GM18511 (cell line): ENCODE data around the gene ARHGAP42.

Experiments
- ATAC-seq: cut with Tn5 transposase; IDR thresholded peaks from one replicate; pipeline ENCODE4 v1.9.1; 2021; ENCODE audit warnings: mild to moderate bottlenecking, moderate library complexity; ENCODE audit not compliant: unreplicated experiment

Gene ARHGAP42

DNA sequence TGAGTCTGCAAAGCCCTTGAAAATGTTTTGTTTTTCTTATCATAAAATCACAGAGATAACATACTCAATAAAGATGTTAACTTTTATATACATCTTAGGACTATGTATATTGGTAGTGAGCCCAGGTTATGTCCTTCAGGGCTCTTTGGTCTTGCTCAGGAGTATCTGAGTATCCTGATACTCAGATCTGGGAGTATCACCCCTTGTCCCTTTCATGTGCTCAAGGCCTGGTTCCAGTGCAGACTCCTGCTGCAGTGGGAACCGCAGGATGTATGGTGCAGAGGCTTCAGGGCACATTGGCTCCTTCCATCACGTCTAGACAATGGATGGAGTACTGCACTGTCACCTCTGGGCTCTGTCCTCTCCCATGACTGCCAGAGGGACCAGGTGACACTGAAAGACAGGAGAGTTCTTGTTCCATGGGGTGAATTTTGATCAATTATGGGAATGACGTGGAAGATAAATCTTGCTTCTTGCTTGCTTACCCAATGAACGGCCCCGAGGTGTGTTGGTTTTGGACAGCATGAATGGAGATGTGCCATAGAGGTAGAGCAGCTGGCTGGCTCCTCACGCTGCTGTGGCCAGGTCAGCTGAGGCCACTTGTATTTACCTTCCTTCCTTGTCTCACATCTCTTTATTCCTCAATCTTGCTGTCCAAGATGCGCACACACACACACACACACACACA, 215.5 kb downstream of the ARHGAP42 start:
- ATAC-seq, result no peak

DNA sequence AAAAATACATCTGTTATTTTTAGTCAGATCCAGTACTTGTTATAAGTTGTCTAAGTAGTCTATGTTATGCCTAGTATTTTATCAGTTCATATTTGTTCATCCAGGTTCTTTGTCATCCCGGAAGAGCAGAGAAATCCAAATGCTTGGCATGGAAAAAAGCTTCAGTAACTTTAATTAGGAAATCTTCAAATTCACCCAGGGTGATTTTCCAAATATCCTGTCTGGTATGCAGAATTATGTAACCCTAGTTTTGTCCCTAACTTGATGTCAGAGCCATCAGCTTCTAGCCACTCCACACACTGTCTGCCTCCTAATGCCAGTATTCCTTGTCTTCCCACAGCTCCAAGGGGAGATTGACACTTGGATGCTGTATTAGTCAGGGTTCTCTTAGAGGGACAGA, 216.2 kb downstream of the ARHGAP42 start:
- ATAC-seq, result no peak

DNA sequence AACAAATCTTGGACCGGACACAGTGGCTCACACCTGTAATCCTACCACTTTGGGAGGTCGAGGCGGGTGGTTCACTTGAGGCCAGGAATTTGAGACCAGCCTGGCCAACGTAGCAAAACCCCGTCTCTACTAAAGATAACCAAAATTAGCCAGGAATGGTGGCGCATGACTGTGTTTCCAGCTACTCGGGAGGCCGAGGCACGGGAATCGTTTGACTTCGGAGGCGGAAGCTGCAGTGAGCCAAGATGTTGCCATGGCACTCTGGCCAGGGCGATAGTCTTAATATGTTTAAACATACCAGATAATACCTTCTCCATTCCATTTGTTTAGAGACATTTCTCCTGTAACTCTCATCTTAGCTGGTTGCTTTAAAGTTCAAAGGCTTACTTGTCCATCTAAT, 218.6 kb downstream of the ARHGAP42 start:
- no peak for ATAC-seq

DNA sequence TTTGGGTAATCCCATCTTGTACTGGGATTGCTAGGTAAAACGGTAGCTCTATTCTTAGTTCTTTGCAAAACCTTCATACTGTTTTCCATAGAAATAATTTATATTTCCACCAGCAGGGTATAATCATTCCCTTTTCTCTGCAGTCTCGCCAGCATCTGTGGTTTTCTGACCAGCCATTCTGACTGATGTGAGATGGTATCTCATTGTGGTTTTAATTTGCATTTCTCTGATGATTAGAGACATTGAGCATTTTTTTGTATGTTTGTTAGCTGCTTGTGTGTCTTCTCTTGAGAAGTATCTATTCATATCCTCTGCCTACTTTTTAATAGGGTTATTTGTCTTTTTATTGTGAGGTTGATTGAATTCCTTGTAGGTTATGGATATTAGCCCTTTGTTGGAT, 221.7 kb downstream of the ARHGAP42 start:
- peak; percentile 60 for ATAC-seq

DNA sequence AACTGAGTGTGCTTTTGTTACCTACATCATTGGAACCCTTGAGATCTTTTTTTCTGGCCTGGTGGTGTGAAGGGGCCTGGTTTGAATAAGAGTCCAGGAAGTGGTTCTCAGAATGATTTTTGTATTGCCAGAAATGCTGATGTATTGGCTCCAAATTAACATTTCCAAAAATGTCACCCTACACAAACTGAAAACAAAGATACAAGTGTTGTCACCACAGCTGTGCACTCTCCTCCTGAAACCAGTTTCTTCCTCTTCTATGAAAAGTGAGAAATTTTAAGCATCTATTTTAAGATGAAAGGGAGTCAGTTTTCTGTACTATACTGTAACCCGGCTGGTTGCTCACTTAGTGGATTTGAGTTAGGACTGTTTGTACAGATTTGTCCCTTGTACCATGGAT, 223.7 kb downstream of the ARHGAP42 start:
- peak; percentile 93 for ATAC-seq

DNA sequence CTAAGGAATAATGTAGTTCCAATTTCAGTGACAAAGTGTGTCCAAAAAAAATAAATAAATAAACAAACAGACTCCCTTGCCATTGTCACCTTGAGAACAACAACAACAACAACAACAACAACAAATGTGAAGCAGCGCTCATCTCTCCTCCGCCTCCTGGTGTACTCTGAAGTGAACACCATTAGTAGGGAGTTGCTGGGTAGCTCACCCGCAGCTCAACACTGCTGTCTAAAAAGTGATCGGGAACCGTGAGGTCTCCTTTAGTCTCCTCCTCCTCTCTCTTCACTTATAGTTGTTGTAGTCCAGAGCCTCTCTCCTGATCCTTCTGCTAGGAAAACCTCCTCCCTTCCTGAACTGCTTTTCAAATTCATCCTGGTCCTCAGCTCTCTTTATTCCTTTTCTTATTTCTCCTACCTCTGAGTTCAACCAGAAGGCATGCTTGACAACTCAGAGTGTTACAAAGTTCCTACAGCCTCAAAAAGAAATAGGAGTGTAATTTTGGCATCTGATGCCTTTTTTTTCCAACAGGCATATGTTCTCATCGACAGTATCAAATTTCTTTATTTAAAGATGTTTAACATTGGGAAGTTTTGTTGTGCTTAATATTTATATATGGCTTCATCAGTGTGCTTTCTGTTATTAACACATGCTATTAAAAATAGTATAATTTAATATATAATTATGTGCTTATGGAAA, 227.5 kb downstream of the ARHGAP42 start:
- no peak for ATAC-seq

DNA sequence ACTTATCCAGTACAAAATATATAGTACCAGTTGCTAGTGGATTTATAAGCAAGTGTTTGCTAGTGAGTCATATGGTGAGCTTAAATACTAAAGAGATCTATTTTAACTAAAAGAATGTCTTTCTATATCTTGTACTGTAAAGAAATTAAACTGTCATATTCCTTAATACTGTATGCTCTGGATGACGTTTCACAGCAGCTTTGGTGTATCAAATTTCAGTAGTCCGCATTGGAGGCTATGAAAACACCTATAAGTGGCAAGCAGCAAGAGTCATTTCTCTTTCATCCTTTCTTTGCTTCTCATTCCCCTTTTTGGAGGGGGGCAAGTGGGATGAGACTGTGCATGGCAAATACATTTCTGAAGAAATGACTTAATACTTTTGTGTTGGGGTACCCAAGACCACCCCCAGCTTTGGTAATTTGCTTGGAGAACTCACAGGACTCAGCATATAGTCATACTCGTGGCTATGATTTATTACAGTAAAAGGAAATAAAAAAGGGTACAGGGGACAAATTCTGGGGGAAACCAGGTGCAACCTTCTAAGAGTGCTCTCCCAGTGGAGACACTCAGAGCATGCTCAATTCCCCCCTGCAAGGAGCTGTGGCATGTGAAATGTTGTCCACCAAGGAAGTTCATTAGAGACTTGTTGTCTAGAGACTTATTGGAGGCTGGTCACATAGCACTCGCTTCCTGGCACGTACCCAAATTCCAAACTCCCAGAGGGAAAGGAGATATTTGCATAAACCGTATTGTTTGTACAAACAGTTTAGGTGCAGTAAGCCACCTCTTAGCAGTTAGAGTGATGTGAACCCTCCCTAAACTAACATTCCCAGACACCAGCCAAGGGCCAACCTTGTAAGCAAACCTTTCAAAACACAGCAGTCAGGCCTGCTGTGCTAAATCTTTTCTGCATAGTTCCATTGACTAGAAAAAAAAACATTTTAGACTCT, 231.7 kb downstream of the ARHGAP42 start:
- no peak for ATAC-seq

DNA sequence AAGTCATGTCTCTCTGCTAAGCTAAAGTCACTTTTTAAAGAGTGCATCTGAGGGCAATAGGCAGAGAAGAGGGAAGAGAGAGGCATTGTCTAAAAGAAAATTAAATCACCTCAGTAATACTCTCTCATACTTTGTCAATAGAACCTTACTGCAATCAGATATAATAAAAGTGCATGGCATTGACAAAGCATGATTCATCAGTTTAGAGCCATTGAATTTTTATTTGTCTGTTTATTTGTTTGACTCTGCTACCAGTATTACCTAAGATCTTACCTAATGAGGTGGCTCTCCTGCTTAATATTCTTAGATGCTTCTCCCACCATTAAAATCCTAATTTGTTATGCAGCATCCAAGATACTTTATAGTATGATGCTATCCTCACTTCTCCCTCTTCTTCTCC, 233.5 kb downstream of the ARHGAP42 start:
- ATAC-seq, result no peak

DNA sequence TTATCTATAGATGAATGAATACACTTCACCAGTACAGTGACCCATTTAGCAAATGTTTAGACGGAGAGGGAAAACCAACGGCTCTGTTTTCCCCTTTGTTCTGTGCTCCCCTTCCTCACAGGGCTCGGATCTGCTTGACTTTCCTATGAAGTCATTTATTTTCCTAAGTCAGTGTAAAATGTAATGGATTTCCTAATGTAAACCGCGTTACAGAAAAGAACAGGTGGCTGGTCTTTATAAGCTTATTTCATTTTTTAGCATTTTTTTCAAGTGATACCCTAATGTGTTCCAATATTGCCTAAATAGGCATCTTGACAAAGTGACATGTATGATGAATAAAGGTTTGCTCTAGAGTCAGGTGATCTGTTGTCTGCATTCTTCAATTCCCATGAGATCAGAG, 235.0 kb downstream of the ARHGAP42 start:
- no peak for ATAC-seq

DNA sequence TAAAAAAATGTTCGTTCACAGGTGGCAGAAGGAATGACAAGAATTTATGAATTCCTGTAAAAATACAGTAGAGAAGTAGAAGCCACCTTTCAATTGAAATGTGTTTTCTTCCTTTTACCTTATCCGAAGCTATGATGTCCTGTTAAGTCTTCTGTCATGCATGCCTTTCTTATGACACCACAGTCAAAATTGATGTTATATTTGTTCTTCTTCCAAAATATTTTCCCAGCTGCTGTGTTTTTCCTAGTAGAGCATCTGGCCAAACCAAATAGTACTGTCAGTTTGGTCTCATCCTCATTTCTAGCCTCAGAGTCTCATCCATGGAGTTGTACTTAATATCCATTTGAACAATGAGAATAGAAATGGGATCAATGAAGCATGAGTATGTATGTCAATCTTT, 236.5 kb downstream of the ARHGAP42 start:
- no peak for ATAC-seq

DNA sequence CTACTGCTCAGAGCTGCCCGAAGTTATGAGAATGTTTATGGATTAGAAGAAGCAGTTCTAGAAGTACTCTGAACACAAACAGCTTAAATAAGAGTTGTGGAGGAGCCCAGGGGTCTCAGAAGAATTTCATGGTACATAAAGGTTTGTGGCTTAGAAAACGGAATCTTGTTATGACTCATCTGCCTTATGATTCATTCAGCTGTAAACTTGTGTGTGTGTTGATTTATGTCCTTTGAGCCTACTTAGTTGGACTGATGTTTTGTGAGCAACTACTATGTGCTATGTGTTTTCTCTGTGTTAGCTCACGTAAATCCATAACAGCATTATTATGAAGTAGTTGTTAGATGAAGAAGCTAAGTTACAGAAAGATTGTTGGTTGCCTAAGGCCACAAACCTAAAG, 238.8 kb downstream of the ARHGAP42 start:
- peak; percentile 85 for ATAC-seq

DNA sequence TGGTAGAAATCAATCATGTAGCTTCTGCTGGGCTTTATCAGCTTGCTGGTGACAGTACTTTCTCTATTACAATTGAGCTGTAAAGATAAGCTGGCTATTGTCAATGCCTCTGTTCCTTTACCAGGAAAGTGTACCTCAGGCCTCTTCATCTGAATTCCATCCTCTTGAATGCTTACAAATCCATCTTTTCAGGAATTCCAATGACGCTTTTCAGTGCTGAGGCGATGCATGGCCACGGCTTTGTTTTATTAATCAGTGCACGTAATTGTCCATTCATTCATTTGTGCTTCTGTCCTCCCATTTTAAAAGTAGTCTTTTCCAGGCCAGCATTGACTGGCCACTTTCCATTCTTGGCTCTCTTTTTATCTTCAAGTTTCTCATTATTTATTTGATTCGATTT, 240.5 kb downstream of the ARHGAP42 start:
- no peak for ATAC-seq

DNA sequence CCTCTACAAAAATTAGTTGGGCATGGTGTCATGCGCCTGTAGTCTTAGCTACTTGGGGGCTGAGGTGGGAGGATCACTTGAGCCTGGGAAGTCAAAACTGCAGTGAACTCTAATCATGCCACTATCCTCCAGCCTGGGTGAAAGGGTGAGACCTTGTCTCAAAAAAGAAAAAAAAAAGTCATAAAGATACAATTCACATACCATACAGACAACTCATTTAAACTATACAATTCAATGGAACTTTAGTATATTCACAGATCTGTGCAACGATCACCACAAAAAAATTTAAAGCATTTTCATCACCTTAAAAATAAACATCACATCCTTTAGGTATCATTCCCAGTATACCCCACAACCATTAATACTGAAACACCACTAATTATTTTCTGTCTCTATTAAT, 241.3 kb downstream of the ARHGAP42 start:
- no peak for ATAC-seq

DNA sequence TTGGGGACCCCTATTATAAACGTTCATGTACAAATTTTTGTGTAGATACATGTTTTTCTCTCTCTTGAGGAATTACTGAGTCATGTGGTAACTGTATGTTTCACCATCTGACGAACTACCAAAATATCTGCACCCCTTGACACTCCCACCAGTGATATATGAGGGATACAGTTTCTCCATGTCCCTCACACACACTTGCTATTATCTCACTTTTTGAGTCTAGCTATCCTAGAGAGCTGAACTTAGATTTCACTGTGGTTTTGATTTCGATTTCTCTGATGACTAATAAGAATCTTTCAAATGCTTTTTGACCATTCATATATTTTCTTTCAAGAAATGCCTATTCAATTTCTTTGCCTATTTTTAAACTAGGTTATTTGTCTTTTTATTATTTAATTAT, 242.3 kb downstream of the ARHGAP42 start:
- peak; percentile 73 for ATAC-seq

DNA sequence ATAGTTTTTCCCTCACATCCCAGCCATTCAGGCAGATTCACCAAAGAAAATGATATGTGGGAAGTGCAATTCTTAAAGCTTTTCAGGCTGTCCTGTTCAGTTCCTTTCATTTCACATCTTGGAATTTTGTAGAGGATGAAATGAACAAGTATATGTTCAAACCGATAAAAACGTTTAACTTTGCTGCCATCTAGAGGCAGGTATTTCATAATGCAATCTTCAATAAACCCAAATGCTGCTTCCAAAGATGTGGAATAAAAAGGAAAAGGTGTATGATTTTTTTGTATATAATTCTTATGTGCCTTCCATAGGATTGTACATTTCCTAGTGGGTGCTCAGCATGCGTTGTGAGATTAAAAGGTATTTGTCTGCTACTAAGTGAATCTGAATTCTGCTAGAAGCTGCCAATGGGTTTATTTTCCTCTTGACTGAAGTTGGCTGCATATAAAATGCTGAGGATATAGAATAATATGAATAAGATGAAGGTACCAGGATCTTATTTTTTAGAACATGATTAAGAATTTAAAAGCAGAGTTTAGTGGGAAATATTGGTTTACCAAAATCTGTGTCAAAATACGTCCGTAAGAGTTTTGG, 243.2 kb downstream of the ARHGAP42 start:
- ATAC-seq, result no peak

DNA sequence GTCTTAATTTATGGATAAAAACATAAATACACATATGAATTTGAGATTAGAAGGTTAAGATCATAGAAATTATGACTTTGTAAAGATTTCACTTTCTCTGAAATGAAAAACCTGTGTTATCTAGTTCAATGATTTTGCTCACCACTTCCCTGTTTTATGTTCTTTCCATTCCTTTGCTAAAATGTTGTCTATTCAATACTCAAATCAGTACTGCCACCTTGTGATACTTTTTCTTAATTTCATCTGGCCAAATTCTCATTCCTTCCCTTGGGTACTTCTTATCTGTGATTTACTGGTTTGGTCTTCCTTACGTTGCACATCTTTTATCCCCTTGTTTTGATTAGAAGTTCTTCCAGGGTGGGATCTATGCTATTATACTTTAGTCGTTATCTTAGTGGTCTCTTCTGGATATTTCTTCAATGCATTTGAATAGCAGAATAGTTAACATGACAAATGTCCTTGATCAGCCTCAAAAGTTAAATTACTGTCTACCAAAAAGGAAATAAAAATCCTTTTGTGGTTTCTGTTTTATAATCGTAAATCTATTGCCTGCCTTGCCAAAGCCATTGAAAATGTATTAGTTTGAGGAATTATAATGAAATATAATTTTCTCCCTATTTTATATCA, 245.5 kb downstream of the ARHGAP42 start:
- ATAC-seq, result no peak

DNA sequence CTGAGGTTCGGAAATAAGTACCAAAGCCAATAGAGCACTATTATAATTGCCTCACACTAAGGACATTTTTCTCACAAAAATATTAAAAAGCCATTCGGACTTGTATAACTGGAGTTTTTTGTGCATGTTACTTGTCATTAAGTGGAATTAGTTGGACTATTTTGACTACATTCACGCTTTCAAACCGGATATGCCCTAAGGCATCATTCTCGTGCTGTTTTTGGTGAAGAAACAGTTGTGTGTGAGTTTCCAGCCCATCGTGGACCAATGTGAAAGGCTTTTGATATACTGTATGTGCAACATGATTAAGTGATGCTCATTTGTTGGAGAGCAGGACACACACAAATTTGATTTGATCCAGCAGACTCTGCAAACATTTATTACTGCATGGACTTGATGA, 249.7 kb downstream of the ARHGAP42 start:
- ATAC-seq, result no peak

DNA sequence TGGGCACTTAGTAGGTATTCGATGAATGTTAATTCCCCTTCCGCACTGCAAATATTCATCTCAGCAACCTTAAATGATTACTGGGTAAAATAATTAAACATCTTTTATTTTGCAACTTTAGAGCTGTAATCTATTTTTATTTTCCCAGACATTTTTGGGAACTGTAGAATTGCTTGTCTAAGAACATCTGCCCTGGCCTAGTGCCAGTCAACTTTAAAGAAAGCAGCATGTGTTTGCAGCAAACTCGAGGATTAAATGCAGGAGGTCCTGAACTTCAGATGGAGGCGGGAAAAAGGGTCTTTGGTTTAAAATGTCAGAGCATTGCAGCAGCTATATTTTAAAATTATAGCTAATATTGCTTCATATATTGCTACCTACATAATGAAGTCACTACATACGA, 252.5 kb downstream of the ARHGAP42 start:
- ATAC-seq, result no peak

DNA sequence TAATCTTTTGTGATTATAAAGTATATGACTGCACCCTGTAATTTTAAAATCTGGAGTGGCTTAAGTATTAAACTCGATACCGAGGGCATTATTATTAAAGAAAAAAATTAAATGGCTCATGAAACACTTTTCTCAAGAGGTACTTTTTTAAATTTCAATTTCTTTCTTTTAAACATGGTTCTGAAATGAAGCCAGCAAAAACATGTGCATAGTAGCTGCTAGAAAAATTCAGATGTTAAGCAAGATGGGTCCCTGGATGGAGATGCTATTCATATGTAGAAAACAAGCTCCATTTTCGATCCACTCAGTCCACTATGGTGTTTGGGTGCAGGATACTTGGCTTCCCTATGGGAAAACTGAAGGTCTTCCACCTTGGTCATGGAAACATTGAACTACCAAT, 253.0 kb downstream of the ARHGAP42 start:
- no peak for ATAC-seq

DNA sequence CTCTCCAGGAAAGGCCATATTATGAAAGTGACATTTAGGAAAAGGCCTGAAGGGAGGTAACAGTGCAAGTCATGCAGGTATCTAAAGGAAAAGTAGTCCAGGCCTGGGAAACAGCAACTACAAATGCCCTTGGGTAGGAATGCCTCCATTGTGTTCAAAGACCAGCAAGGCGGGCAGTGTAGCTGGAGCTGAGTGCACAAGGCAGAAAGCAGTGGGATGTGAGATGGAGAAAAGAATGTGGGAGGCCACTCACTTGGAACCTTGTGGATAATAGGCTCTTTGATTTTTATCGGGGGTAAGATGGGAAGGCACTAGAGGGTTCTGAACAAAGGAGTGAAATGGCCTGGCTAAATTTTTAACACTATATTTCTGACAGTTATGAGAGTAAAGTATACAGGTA, 253.9 kb downstream of the ARHGAP42 start:
- no peak for ATAC-seq

DNA sequence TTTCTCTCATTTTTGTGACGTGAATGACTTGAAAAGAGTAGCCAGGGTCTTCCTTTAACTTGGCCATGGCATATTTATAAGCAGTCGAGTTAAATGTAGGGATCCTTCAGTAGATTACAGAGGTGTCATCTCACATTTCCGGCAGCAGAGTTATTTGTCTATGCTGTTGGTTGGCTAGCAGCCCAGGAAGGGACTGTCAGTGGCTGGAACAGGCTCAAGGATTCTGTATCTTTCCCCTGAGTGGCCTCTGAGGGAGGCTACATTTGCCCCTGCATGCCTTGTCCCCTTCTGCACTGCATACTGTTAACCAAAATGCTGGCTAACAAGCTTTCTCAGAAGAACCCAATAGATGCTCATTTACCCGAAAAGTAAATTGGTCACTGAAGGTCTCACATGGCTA, 254.9 kb downstream of the ARHGAP42 start:
- no peak for ATAC-seq
